Spleen (tissue), 11 donors: Measurements from ENCODE around the gene LCOR. TPM values are rescaled to one million over a fixed set of nuclear protein-coding genes. Genes with fewer than 3 reads are reported as not detected.

Experiments
- DNase-seq: peaks from one replicate; pipeline ENCODE4 v3.0.0-alpha.2; 2020
- H3K27ac ChIP-seq, 8 donors: fragments of 200-600 bp; sonication (generic) in 7 of 8; 1 replicate in 4 of 8; 2 replicates in 4 of 8; pipeline versions ENCODE4 v1.5.0 to v1.8.0; 2016 to 2021; ENCODE audit warnings: inconsistent platforms in 4 of 8, mild to moderate bottlenecking in 4 of 8, moderate library complexity in 1 of 8
- H3K27me3 ChIP-seq, 7 donors: fragments of 200-600 bp; sonication (generic) in 6 of 7; replicated peaks in 1 of 7; 1 replicate in 4 of 7; 2 replicates in 3 of 7; pipeline versions ENCODE4 v1.5.0 to v1.8.0; 2016 to 2021; ENCODE audit warnings: inconsistent platforms in 3 of 7, mild to moderate bottlenecking in 1 of 7
- H3K36me3 ChIP-seq, 6 donors: fragments of 200-600 bp; sonication (generic) in 5 of 6; 1 replicate in 4 of 6; 2 replicates in 2 of 6; pipeline versions ENCODE4 v1.5.0 to v1.8.0; 2016 to 2021; ENCODE audit warnings: inconsistent platforms in 2 of 6
- H3K4me1 ChIP-seq, 6 donors: fragments of 200-600 bp; sonication (generic) in 5 of 6; 1 replicate in 3 of 6; 2 replicates in 3 of 6; pipeline versions ENCODE4 v1.5.0 to v1.8.0; 2016 to 2021; ENCODE audit warnings: inconsistent platforms in 3 of 6
- H3K4me3 ChIP-seq, 8 donors: fragments of 200-600 bp; sonication (generic) in 7 of 8; 1 replicate in 4 of 8; 2 replicates in 4 of 8; pipeline versions ENCODE4 v1.5.0 to v1.8.0; 2016 to 2021; ENCODE audit warnings: inconsistent platforms in 4 of 8, mild to moderate bottlenecking in 4 of 8, moderate library complexity in 2 of 8
- H3K9me3 ChIP-seq, 8 donors: fragments of 200-600 bp; sonication (generic) in 7 of 8; 1 replicate in 4 of 8; 2 replicates in 4 of 8; pipeline versions ENCODE4 v1.5.0 to v1.8.0; 2016 to 2021; ENCODE audit warnings: inconsistent platforms in 4 of 8
- POLR2A ChIP-seq, 3 donors: fragments of 450-650 bp; IDR thresholded peaks; one replicate each; pipeline ENCODE4 v1.5.1; 2017; ENCODE audit warnings: antibody characterized with exemption in 3 of 3, mild to moderate bottlenecking in 1 of 3
- POLR2AphosphoS5 ChIP-seq, 3 donors: sonication (generic); formaldehyde crosslinking; IDR thresholded peaks; one replicate each; pipeline ENCODE4 v1.5.1; 2017; ENCODE audit warnings: antibody characterized with exemption in 3 of 3
- WGBS, 5 donors: extraction: QIAGEN DNeasy Blood & Tissue Kit in 3 of 5; methylation state at CpG; one replicate each; pipeline versions ENCODE4 v1.1.5 to v1.1.7; 2013 to 2018; 5-methylcytosine and 5-hydroxymethylcytosine counted together
- intact Hi-C: fragments of 100-400 bp; cut with DNase I; formaldehyde crosslinking; loops from one replicate; pipeline ENCODE4 v1.15.0; 2023; ENCODE audit warnings: low total_unique reads
- polyA plus RNA-seq, 3 donors: library from polyadenylated mRNA; stranded (reverse); fragments of 200-250 nt; gene quantifications; one replicate each; pipeline ENCODE4 v1.2.1, GENCODE V29; 2013
- total RNA-seq, 7 donors: library from RNA; depleted of rRNA in 3 of 7; stranded (reverse); fragments of >200 nt in 3 of 7; fragmentation: NEBNext Ultra II Directional in 4 of 7; extraction: Animal tissue kit (Norgen Biotek cat#: 25700) in 4 of 7; gene quantifications; one replicate each; pipeline versions ENCODE4 v1.1.0 to v1.2.1, GENCODE V29; 2016 to 2021
- TF ChIP-seq, protein P1 (sequence below), 11 experiments: fragments of 200-600 bp in 7 of 11; fragments of 450-650 bp in 4 of 11; sonication (generic) in 4 of 11; IDR thresholded peaks in 8 of 11; conservative IDR thresholded peaks in 3 of 11; 1 replicate in 7 of 11; 2 replicates in 4 of 11; pipeline versions ENCODE4 v1.4.0 to v1.8.0; 2016 to 2021; ENCODE audit warnings: antibody characterized with exemption in 11 of 11, inconsistent platforms in 4 of 11, mild to moderate bottlenecking in 1 of 11
- donor health status: healthy with polysubstance abuse.
- donor health status: DM: no; HTN: no; CAD: no; lungs with moderate emphysema.
- donor health status: DM: no; HTN: no; CAD: no.
- donor health status: Bipolar disorder and iron deficiency.
- donor health status: healthy.
- donor health status: DM: no; HTN: no; CAD: no.
- donor health status: DM: yes; HTN: yes; CAD: no.

LCOR gene
- total and polyA plus RNA-seq, 10 donors: 2.2 to 105 (median 47.0) TPM

DNA sequence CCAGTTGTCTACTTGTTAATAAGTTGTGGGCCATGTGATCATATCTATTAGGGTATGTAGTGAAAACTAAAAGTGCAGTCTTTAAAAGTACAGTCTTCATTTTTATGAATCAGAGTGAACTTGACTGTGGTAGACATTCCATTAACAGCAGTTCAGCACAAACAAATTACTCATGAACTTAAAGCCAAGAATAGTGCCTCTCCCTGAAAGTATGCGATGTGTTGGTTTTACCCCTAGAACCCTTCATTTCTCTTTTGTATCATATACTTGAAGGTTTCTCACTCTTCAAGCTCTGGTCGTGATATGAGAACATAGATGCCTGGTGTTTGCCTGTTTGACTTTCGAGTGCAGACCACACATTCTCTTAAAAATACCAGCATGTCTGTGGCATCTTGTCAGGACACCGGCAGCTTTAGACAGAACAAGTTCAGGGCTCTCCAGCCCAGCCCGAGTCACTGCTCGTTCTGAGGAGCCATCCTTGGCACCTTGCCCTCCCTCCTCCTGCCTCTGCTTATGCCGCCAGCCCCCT is 159.3 kb downstream of the LCOR start:
- Histone ChIP-seq H3K36me3 (peaks cover 0 to 10% (median 0%) of the 10 kb centered on the region in 6 donors), H3K9me3 (no peaks in the 10 kb centered on the region), H3K27ac (no peak overlapping the region), H3K4me3 (no peak overlapping the region), H3K4me1 (peaks cover 0 to 4% (median 0%) of the 10 kb centered on the region in 6 donors), H3K27me3 (no peaks in the 10 kb centered on the region)
- intact Hi-C loops: no loop called here
- no peak for DNase-seq
- TF ChIP-seq, protein P1, sequence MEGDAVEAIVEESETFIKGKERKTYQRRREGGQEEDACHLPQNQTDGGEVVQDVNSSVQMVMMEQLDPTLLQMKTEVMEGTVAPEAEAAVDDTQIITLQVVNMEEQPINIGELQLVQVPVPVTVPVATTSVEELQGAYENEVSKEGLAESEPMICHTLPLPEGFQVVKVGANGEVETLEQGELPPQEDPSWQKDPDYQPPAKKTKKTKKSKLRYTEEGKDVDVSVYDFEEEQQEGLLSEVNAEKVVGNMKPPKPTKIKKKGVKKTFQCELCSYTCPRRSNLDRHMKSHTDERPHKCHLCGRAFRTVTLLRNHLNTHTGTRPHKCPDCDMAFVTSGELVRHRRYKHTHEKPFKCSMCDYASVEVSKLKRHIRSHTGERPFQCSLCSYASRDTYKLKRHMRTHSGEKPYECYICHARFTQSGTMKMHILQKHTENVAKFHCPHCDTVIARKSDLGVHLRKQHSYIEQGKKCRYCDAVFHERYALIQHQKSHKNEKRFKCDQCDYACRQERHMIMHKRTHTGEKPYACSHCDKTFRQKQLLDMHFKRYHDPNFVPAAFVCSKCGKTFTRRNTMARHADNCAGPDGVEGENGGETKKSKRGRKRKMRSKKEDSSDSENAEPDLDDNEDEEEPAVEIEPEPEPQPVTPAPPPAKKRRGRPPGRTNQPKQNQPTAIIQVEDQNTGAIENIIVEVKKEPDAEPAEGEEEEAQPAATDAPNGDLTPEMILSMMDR (IDR thresholded peaks at IDR 0.05 in 8 of 11, conservative IDR thresholded peaks at IDR 0.05 in 3 of 11): no peak
- TF ChIP-seq POLR2A (IDR thresholded peaks at IDR 0.05) (no peak), POLR2AphosphoS5 (IDR thresholded peaks at IDR 0.05) (no peak)
- 66 to 84% (median 79%) methylated on average over 7 of the region's 7 CpGs for WGBS, 5 donors

DNA sequence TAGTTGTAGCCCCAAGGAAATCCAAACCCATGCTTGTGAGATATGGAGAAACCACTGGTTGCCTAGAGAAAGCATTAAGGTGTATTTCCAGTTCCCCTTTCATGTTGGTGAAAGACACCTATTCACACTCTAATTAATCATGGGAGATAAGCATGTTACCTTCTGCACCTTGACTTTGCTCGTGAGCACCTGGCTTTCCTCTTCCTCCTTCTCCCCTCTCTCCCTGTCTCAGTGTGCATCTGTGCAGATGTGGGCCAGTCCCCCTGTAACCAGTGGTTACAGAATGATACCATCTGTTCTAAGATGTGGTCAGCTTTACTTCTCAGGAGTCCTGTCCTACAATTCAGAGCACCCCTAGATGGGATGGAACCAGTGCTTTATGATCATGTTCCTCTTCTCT is 160.6 kb downstream of the LCOR start:
- H3K27ac ChIP-seq: no peak overlapping the region
- intact Hi-C loops: no loop called here
- no peaks in the 10 kb centered on the region for H3K27me3 ChIP-seq
- DNase-seq: no peak
- H3K9me3 ChIP-seq: no peaks in the 10 kb centered on the region
- H3K36me3 ChIP-seq: peaks cover 0 to 8% (median 0%) of the 10 kb centered on the region in 6 donors
- WGBS, 5 donors: 57 to 79% (median 71%) methylated on average over 1 of the region's 1 CpG
- H3K4me3 ChIP-seq: no peak overlapping the region
- TF ChIP-seq, protein P1 (IDR thresholded peaks at IDR 0.05 in 8 of 11, conservative IDR thresholded peaks at IDR 0.05 in 3 of 11): no peak
- no peak for TF ChIP-seq POLR2AphosphoS5 (IDR thresholded peaks at IDR 0.05)
- TF ChIP-seq POLR2A (IDR thresholded peaks at IDR 0.05): no peak
- peaks cover 0 to 4% (median 0%) of the 10 kb centered on the region in 6 donors for H3K4me1 ChIP-seq

DNA sequence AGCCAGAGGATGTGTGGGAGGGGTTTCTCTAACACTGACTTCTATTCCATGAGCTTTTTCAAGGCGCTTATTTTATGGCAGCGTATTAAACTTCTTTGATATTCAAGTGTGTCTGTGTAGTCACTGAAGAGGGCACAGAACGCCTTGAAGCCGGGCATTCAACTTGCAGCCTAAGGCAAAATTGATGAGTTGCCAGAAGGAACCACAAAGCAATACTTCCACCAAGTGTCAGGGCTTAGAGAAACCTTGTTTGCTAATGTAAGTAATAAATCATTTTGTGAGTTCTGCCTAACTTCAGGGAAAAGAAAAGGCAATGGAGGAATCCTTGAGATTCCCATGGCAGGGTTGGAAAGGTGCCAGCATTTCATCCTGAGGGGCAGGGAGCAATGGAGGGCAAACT is 163.8 kb downstream of the LCOR start:
- no peak for DNase-seq
- no peaks in the 10 kb centered on the region for H3K9me3 ChIP-seq
- H3K4me3 ChIP-seq: no peak overlapping the region
- H3K4me1 ChIP-seq: peaks cover 0 to 4% (median 0%) of the 10 kb centered on the region in 6 donors
- no peaks in the 10 kb centered on the region for H3K27me3 ChIP-seq
- H3K36me3 ChIP-seq: no peaks in the 10 kb centered on the region
- no peak for TF ChIP-seq POLR2AphosphoS5 (IDR thresholded peaks at IDR 0.05)
- TF ChIP-seq, protein P1 (IDR thresholded peaks at IDR 0.05 in 8 of 11, conservative IDR thresholded peaks at IDR 0.05 in 3 of 11): no peak
- no peak for TF ChIP-seq POLR2A (IDR thresholded peaks at IDR 0.05)
- no peak overlapping the region for H3K27ac ChIP-seq
- intact Hi-C loops: no loop called here
- 60 to 83% (median 71%) methylated on average over 4 of the region's 4 CpGs for WGBS, 5 donors

DNA sequence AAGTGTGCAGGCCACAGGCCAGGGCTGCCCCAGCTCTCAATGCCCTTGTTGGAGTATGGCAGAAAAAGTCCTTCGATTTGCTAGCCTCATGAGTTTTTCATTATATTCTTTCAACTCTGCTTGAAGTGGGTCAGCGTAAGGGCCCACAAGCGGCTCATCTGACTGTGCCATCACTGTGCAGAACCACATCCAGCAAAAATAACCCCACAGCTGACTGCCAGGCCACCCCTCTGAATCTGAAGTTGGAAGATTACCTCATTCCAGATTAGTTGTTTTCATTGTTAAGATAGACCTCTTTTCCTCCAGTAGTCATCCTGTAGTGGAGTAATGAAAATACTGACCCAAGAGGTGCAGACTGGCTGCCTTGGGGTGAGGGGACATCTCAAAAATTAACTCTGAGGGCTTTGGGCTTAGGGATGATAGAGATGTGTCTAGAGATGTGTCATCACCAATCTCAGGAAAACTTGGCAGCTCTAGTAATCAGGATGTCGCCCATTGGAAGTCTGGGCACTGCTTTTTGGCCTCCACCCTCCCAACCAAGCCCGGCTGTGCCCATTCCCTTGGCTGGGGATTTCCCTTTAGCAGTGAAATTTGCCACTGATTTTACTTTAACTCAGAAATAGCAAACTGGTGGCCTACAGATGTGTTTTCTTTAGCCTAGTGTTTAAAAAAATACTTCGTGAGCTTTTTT is 164.3 kb downstream of the LCOR start:
- no peak overlapping the region for H3K27ac ChIP-seq
- WGBS, 5 donors: 78 to 88% (median 82%) methylated on average over 6 of the region's 6 CpGs
- intact Hi-C loops: no loop called here

More for the DNA sequence above, 164.3 kb downstream of the LCOR start:
- H3K4me3 ChIP-seq: no peak overlapping the region
- no peaks in the 10 kb centered on the region for H3K27me3 ChIP-seq
- TF ChIP-seq POLR2A (IDR thresholded peaks at IDR 0.05): no peak
- TF ChIP-seq, protein P1 (IDR thresholded peaks at IDR 0.05 in 8 of 11, conservative IDR thresholded peaks at IDR 0.05 in 3 of 11): no peak
- TF ChIP-seq POLR2AphosphoS5 (IDR thresholded peaks at IDR 0.05): no peak
- no peaks in the 10 kb centered on the region for H3K36me3 ChIP-seq
- no peaks in the 10 kb centered on the region for H3K9me3 ChIP-seq
- peaks cover 0 to 4% (median 0%) of the 10 kb centered on the region in 6 donors for H3K4me1 ChIP-seq
- DNase-seq: no peak
